ENCODE data around the gene EIF5.

Gene EIF5

DNA sequence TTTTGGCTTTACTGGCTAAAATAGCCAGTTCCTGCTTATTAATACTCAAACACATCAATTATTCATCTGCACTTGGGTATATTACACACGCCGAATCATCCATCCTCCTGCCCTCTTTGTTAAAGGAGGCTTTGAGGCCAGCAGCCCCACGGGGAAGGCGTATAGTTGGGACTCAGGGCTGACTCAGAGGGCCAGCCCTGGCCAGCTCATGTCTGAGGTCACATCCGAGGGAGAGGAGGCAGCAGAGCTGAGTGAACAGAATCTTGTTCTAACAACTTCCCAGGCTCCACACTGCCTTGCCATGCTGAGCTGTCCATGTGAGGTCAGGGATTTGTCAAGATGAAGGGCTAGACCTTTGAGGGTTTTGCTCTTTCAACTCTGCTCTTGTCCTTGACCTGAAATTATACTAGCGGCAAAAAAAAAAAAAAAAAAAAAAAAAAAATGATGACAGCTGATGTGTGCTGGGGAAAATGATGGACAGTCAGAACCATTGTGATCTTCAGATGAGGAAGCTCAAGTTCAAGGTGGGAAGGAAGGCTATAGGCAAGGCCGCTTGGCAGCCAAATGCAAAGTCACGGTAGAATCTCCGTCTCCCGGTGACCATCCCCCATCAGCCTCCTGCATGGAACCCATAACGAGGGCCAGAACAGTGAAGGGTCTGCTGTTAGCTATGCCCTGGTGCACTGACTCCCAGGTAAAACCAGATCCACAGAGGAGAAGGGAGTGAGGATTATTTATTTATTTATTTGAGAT lies 38.7 kb downstream of the EIF5 start:
- no peak for DNase-seq

DNA sequence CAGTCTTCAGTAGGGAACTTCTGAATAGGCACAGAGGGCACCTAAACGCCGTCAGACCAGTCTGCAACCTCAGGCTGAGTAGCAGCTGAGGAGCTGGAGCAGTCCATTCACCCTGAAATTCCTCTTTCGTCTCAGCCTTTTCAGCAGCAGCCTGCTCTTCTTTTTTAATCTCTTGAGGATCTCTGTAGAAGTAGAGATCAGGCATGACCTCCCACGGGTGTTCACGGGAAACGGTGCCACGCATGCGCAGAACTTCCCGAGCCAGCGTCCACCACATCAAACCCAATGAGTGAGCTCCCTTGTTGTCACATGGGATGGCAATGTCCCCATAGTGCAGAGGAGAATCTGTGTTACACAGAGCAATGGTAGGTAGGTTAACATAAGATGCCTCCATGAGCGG lies 40.1 kb downstream of the EIF5 start:
- DNase-seq, result no peak

DNA sequence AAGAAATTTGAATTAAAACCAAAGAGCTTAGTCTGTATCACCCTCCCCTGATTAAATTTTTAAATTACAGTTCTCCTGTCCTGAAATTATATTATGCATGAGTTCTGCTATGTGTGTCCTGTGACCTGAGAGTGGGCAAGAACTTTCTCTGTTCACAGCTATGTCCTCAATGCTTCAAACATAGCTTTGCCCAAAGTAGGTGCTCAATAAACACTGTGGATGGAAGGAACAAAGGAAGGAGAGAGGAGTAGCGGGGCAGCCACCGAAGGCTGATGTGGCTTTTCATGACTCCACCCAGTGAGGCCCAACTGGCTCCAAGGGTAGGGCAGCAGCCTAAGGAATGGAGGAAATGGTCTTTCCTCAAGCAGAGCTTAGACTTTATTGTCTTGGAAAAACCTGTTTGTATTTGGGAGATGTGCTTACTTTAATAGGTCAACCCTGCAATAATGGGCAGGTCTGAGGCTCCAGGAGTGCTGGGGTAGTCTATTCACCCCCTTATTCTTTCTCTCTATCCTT lies 43.5 kb downstream of the EIF5 start:
- DNase-seq, result no peak

DNA sequence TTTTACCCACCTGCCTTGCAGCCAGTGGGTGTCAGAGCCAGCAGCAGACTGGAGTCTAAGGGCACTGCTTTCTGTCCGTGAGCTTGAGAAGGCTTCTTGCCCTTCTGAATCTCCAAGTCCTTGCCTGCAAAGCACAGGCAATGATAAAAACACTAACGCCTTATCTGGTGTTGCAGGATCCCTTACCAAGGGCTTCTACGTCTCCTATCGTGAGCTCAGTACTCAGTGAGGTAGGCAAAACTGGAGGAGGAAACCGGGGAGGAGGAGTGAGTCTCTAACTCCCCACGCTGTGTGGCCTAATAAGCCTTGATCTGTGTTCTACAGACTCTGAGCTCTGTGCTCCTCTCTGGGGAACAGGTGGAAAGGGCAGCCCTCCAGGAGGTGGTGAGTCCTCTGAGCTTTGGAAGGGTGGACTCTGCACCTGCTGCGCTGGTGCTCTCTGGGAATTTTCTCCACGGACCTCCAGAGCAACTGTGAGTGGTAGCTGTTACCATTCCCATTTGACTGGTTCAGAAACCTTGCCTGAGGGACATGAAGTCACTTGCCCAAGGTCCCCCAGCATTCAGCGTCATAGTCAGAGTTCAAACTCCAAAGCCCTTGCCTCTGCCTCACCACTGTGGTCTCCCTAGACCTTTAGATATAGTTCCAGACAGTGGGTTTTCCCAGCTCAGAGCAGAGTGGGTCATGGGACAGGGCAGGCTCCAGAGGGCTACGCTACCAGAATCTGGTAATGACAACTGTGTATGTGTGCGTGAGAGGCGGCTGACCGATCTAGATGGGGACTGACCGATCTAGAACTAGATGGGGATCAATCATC lies 44.2 kb downstream of the EIF5 start:
- DNase-seq, result no peak

DNA sequence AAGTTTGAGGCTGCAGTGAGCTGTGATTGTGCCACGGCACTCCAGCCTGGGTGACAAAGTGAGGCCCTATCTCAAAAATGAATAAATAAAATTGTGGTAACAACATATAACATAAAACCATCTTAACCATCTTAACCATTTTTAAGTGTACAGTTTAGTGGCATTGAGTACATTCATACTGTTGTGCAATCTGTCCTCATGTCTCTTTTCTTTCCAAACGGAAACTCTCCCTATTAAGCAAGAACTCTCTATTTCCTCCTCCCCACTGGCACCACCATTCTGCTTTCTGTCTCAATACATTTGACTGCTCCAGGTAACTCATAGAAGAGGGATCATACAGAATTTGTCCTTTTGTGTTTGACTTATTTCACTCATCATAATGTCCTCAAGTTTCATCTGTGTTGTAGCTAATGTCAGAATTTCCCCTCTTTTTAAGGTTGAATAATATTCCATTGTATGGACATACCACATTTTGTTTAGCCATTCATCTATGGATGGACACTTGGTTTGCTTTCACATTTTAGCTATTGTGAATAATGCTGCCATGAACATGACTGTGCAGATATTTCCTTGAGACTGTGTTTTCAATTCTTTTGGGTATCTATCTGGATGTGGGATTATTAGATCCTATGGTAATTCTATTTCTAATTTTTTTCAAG lies 46.8 kb downstream of the EIF5 start:
- no peak for DNase-seq

DNA sequence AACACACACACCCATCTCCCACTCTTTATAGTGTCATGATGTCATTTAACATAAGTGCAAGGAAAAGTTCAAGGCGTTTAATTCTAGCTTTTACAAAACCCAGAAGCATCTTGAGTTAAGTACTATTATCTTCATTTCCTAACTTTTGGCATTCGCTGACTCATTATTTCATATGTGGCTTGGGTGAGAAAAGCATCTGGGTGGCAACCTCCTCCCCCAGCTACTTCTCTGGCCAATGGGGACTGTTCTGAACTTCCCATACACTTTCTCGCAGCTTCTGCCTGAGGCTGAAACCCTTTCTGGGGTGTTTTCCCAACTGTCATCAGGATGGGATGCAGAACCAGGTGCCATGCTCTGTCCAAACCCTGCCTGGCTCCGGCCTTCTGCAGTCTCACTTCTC lies 48.3 kb downstream of the EIF5 start:
- DNase-seq, result no peak

DNA sequence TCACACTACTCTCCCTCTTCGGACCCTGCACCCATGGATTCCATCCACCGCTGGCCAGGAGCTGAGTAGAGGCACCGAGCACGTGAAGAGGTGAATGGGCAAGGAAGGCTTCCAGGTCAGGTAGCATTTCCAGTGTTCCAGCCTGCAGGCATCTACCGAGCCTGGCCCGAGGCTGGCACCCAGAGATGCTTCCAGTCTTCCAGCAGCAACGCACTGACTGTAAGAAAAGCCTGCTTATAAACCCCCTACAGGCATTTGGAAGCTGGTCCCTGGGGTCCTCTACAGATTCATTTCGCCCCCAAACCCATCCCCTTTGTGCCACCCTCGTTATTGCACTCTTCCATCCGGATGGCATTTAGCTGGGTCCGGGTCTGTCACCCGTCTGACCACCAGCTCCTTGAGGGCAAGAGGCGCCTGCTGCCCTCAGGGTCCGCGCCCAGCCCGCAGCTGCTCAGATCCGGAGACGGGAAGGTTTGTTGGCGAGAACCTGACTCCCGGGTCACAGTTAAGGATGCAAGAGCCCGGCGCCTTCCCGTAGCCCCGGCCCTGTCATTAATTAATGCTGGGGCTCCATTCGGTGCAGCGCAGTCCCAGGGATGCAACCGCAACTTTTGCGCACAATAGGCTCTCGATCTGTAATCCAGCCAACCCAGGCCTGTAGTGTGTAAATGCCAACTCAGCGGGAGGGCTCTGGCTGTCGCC lies 50.6 kb downstream of the EIF5 start:
- no peak for DNase-seq

DNA sequence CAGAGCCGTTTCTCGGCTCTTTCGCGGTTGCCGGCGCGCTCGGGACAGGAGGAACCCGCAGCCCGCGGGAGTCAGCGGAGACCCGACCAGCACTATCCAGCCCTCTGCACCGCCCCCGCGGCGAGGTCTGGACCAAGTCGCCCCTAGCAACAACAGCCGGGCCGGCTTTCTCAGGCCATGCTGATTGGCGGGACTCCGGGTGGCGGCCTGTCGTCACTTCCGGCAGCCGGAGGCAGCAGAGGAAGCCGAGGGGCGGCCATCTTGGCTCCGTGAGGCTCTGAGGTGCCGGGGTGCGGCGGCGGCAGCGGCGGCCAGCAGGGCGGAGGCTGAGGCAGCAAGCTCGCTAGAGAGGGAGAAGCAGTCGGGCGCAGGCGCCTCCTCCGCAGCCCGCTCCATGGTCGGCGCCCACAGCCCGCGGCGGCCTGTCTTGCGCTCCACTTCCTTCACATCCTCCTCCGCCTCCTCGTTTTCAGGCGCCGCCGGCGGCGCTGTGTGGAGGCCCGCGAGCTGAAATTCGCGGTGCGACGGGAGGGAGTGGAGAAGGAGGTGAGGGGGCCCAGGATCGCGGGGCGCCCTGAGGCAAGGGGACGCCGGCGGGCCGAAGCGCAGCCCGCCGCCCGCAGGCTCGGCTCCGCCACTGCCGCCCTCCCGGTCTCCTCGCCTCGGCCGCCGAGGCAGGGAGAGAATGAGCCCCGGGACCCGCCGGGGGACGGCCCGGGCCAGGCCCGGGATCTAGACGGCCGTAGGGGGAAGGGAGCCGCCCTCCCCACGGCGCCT lies 51.3 kb downstream of the EIF5 start, which contains the start of gene MARK3:
MARK3 (plus strand) TSS at position 264 of the 777 bp plus-strand sequence. CDS start 615 bp downstream, outside the sequence.
- peak; percentile 92 to 95 (median 94) for DNase-seq

DNA sequence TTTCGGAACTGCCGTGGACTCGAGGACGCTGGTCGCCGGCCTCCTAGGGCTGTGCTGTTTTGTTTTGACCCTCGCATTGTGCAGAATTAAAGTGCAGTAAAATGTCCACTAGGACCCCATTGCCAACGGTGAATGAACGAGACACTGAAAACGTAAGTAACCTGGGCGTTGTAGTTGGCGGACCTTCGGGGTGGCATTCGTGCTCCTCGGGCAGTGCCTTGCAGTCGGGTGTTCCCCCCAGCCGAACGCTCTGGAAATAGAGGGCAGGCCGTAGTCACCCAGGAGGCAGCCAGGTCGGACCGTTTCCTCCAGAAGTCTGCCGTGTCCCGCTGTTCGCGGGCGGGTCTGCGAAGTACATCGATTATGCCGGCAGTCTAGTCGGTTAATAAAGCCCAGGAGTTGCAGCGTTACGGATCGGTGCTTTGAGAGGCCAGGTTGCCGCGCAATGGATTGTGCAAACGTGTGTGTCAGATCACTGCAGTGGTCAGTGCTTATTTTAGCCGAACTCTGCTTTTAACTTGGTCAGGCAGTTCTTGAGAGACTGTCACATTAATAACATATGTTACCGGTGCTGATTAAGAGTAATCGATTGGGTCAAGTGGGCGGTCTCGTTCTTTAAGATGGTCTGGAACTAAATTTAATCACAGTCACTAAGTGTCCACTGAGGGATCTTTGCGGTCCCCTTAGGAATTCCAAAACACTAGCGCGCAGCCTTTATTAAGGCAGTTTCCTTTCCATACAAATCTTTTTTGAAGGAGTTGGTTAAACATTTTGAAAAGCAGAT lies 52.1 kb downstream of the EIF5 start:
- peak in 1 of 4 experiments; percentile 20 for DNase-seq

DNA sequence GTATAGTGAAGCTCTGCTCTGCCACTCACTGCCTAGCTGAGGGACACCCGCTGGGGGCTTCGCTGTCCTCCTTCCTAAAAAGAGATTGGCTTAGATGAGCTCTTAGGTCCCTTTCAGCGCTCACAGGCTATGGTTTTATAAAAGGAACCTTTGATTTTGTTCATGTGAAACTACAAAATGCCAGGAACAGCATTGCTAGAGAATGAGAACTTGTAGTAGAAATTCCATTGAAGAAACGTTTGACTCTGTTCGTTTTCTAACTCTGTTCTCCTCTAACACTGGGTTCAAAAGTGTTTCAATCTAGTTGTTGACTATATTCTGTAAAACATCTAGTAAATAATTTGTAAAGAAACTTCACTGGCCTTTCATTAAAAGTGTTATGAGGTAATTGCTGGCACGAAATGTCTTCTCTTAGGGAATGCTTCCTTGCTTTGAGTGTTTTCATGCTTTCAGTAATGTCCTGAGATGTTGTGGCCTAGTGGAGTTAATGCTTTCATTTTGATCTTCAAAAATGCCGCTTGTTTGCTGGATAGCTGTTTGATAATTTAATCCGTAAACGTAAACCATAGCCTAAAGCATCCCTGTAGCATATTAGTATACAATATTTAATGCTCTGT lies 52.8 kb downstream of the EIF5 start:
- DNase-seq, result no peak

DNA sequence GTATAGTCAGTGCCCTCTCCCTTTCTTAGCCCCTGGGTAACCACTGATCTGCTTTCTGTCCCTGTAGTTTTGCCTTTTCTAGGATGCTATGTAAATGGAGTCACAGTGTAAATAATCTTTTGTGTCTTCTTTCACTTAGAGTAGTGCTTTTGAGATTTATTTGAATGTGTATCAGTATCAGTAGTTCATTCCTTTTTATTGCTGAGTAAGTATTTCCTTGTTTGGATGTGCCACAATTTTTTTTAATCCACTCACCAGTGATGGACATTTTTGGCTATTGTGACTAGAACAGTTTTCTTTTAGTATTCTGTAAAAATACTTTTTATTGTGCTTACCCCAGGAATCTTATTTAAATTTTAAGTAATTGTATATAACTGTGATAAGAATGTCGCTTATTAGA lies 54.6 kb downstream of the EIF5 start:
- DNase-seq, result no peak

DNA sequence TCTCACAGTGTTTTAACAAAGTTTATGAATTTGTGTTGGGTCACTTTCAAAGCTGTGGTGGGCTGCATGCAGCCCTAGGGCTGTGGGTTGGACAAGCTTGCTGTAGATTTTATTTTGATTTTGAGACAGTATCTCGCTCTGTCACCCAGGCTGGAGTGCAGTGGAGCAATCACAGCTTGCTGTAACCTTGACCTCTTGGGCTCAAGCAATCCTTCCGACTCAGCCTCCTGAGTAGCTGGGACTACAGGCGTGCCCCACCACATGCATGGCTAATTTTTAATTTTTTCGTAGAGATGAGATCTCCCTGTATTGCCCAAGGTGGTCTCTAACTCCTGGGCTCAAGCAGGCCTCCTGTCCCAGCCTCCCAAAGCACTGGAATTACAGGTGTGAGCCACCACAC lies 56.6 kb downstream of the EIF5 start:
- DNase-seq, result no peak

DNA sequence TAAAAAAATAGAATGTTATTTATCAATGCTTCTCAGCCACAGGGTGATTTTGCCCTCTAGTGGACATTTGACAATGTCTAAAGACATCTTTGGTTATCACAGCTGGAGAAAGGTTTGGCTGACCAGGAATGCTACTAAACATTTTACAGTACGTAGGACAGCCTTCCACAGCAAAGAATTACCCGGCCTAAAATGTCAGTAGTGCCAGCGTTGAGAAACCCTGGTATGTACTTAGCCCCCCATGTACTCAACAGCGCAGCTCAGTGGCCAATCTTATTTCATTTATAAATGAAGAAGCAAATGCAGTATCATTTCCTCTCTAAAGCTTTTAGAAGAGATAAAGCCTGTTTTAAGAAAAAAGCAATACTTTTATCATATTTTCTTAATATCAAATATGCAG lies 57.0 kb downstream of the EIF5 start:
- DNase-seq, result peak in 1 of 4 experiments; percentile 11

DNA sequence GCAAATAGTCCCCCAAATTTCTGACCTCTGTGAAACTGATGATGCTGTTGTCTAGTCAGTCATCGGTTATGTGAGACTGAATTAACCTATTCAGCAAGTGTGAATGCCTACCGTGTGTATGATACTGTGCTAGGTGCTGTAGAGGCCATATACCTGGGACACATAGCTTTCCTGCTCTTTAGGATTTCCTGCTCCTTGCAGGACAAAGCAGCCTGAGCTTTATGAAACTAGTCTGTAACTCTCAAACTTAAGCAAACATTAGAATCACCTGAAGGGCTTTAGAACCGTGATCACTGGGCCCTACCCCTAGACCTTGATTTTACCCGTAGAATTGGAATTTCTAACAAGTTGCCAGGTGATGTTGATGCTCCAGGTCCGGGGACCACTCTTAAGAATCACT lies 58.1 kb downstream of the EIF5 start:
- DNase-seq, result no peak

DNA sequence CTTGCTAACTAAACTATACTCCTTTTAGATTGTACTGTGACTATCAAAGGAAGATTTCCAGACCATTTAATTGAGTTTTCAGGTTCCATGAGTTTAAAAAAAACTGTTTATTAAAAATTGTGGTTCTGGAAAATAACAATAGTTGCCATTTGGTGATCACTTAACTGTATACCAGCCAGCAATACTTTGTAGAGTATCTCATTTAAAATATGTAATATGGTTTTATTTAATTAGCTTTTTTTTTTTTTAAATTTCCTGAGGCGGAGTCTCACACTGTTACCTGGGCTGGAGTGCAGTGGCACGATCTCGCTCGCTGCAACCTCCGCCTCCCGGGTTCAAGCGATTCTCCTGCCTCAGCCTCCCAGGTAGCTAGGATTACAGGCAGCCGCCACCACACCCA lies 58.5 kb downstream of the EIF5 start:
- DNase-seq, result no peak

DNA sequence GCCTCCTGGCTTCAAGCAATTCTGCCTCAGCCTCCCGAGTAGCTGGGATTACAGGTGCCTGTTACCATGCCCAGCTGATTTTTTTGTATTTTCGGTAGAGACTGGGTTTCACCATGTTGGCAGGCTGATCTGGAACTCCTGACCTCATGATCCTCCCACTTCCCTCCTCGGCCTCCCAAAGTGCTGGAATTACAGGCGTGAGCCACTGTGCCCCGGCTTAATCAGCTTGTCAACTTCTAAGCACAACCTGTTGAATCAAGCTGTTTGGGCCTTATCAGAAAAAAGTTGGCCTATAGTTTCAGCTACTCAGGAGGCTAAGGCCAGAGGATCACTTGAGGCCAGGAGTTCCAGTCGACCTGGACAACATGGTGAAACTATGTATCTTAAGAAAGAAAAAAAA lies 59.0 kb downstream of the EIF5 start:
- no peak for DNase-seq

DNA sequence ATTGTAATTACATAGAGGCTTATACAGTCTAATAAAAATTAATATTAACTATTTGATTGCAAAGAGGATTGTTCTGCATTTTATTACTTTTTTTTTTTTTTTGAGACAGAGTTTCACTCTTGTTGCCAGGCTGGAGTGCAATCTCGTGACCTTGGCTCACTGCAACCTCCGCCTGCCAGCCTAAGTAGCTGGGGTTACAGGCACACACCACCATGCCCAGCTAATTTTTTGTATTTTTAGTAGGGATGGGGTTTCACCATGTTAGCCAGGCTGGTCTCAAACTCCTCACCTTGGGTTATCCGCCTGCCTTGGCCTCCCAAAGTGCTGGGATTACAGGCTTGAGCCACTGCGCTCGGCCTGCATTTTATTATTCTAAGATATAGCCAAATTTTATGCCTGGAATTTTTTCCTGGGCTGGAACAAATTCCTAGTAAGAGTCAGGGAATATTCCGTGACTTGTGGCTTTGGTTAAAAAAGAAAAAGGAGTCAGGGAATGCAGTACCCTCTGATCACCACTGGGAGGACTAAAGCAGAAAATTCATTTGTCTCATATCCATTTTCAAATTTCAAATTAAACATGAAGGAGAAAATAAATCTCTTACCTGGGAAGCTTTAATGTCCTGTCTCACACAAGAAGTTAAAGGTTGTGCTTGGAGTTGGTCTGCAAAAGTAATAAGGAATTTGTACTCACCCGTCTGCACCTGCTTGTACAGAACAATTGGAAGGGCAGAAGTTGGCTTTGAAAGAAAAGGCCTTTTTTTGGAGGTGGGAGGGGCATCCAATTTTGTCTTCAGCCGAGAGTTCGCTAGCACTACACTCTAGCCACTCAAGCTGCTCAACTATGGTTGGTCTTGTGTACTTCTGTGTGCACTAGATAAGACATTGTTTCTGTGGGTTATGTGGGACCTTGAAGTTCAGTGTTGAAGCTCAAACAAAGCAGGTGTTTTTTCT lies 59.9 kb downstream of the EIF5 start:
- no peak for DNase-seq
